Left lung (tissue), 10 donors: ENCODE data around the gene RASL10B. TPM values are rescaled to one million over a fixed set of nuclear protein-coding genes. Genes with fewer than 3 reads are reported as not detected.
A peak's percentile ranks its signal among the peaks of the same experiment; 100 is the strongest.

Experiments used
- ATAC-seq: fragments of 200-7000 bp; cut with Tn5 transposase; one replicate; pipeline ENCODE4 v1.9.1; 2020; ENCODE audit warnings: moderate library complexity
- DNase-seq, 4 donors: peaks; one replicate each; pipeline ENCODE4 v3.0.0-alpha.2; 2013 to 2020
- H3K27ac ChIP-seq, 2 donors: fragments of 200-600 bp; sonication (generic) in 1 of 2; one replicate each; pipeline versions ENCODE4 v1.5.0 to v1.8.0; 2020 to 2021
- H3K27me3 ChIP-seq, 2 donors: fragments of 200-600 bp; sonication (generic) in 1 of 2; one replicate each; pipeline versions ENCODE4 v1.5.0 to v1.8.0; 2020 to 2021
- H3K36me3 ChIP-seq, 2 donors: fragments of 200-600 bp; sonication (generic) in 1 of 2; one replicate each; pipeline versions ENCODE4 v1.5.0 to v1.8.0; 2020 to 2021
- H3K4me1 ChIP-seq, 2 donors: fragments of 200-600 bp; one replicate each; pipeline ENCODE4 v1.8.0; 2021
- H3K4me3 ChIP-seq, 2 donors: fragments of 200-600 bp; sonication (generic) in 1 of 2; one replicate each; pipeline versions ENCODE4 v1.5.0 to v1.8.0; 2020 to 2021; ENCODE audit warnings: mild to moderate bottlenecking in 1 of 2
- H3K9me3 ChIP-seq, 2 donors: fragments of 200-600 bp; sonication (generic) in 1 of 2; one replicate each; pipeline versions ENCODE4 v1.5.0 to v1.8.0; 2020 to 2021
- intact Hi-C, 2 donors: fragments of 100-400 bp; cut with DNase I; formaldehyde crosslinking; loops; one replicate each; pipeline versions ENCODE4 v1.11.2 to v1.14.2; 2022
- polyA plus RNA-seq, 6 donors: library from polyadenylated mRNA; unstranded; fragments of 120-200 nt; gene quantifications; one replicate each; pipeline ENCODE4 v1.2.1, GENCODE V29; 2013; ENCODE audit not compliant: insufficient read length in 6 of 6
- total RNA-seq, 2 donors: library from RNA; stranded (reverse); fragmentation: NEBNext Ultra II Directional; extraction: Animal tissue kit (Norgen Biotek cat#: 25700); gene quantifications; one replicate each; pipeline ENCODE4 v1.2.1, GENCODE V29; 2021
- TF ChIP-seq, protein P1 (sequence below), 2 donors: fragments of 200-600 bp; sonication (generic) in 1 of 2; IDR thresholded peaks; one replicate each; pipeline versions ENCODE4 v1.5.0 to v1.8.0; 2021; ENCODE audit warnings: antibody characterized with exemption in 2 of 2
- donor health status: DM: no; HTN: yes; CAD: no.
- donor health status: DM: no; HTN: no; CAD: no.

RASL10B gene
- total and polyA plus RNA-seq, 8 donors, result 0.52 to 3.4 (median 3.0) TPM

DNA sequence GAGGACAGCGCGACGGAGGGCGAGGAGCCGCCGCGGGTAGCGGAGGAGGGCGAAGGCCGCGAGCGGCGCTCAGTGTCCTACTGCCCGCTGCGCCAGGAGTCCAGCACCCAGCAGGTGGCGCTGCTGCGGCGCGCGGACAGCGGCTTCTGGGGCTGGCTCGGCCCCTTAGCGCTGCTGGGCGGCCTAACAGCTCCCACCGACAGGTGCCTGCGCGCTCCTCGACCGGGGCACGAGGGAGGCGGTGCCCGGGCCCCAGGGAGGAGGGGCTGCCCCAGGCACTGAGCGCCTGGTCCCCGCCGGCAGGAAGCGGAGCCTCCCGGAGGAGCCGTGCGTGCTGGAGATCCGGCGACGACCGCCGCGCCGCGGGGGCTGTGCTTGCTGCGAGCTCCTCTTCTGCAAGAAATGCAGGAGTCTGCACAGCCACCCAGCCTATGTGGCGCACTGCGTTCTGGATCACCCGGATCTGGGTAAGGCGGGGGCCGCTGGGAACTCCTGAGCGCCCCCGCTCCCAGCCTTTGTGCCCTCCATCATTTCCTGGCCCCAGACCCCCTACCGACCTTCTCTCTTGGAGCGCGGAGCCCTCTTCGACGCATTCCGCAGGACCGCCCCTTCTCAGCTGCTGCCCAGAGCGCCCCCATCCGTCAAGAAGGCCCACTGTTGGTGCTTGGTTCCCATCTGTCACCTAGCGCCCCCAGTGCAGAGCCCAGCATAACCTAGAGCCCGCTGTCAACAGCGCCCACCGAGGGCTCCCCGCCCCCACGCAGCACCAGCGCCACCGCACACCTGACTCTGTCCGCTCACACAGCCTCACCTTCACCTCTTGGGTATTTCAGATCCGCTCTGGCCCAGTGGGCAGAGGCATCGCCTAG is 32.9 kb downstream of the RASL10B start:
- H3K36me3 ChIP-seq, result no peaks in the 10 kb centered on the region
- no peak overlapping the region for H3K27ac ChIP-seq
- peaks cover 0 to 14% of the 10 kb centered on the region in 2 donors for H3K27me3 ChIP-seq
- no peaks in the 10 kb centered on the region for H3K9me3 ChIP-seq
- TF ChIP-seq, protein P1, sequence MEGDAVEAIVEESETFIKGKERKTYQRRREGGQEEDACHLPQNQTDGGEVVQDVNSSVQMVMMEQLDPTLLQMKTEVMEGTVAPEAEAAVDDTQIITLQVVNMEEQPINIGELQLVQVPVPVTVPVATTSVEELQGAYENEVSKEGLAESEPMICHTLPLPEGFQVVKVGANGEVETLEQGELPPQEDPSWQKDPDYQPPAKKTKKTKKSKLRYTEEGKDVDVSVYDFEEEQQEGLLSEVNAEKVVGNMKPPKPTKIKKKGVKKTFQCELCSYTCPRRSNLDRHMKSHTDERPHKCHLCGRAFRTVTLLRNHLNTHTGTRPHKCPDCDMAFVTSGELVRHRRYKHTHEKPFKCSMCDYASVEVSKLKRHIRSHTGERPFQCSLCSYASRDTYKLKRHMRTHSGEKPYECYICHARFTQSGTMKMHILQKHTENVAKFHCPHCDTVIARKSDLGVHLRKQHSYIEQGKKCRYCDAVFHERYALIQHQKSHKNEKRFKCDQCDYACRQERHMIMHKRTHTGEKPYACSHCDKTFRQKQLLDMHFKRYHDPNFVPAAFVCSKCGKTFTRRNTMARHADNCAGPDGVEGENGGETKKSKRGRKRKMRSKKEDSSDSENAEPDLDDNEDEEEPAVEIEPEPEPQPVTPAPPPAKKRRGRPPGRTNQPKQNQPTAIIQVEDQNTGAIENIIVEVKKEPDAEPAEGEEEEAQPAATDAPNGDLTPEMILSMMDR (IDR thresholded peaks at IDR 0.05), result peak; percentile 88 to 97
- intact Hi-C loops, result loop anchor here in 1 of 2 donors (2.0 kb wide), 1 partner anchor 40 kb away; no protein-coding TSS in a partner anchor
- ATAC-seq (peak; percentile 96), DNase-seq (peak; percentile 81 to 98 (median 89))
- peaks cover 5 to 17% of the 10 kb centered on the region in 2 donors for H3K4me1 ChIP-seq
- H3K4me3 ChIP-seq, result peak overlapping the region; percentile 44 to 45

DNA sequence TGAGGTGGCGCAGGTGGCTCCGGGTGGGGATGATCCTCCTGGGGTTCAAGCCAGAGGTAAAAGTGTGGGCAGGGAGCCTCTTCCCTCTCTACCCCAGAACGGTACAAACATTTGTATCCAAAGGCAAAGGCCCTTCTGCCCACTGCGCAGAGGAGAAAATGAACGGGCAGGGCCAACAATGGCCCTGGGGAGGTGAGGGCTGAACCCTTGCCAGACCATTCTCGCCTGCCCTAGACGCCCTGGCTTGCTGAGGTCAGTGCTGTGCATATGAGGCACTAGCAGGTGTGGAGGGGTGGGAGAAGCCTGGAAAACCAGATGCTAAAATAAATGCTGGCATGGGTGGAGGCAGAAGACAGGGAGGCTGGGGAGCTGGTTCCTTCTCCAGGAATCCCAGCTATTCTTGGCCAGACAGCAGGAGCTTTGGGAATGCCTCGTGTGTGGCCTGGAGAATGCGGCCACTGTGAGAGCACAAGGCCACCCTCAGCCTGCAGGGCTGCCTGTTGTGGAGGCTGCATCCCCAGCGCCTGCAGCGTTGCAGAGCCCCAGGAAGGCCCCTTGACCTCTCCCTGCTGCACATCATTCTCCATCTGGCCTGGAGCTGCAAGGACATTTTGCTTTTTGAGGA is 33.8 kb downstream of the RASL10B start:
- Histone ChIP-seq H3K4me1 (peaks cover 5 to 17% of the 10 kb centered on the region in 2 donors), H3K27me3 (peaks cover 0 to 14% of the 10 kb centered on the region in 2 donors), H3K27ac (no peak overlapping the region), H3K4me3 (no peak overlapping the region), H3K9me3 (no peaks in the 10 kb centered on the region), H3K36me3 (no peaks in the 10 kb centered on the region)
- ATAC-seq, result no peak
- intact Hi-C loops, result loop anchor here in 1 of 2 donors (2.0 kb wide), 1 partner anchor 40 kb away; no protein-coding TSS in a partner anchor
- TF ChIP-seq, protein P1 (IDR thresholded peaks at IDR 0.05), result no peak
- DNase-seq, result peak in 1 of 4 donors; percentile 29

DNA sequence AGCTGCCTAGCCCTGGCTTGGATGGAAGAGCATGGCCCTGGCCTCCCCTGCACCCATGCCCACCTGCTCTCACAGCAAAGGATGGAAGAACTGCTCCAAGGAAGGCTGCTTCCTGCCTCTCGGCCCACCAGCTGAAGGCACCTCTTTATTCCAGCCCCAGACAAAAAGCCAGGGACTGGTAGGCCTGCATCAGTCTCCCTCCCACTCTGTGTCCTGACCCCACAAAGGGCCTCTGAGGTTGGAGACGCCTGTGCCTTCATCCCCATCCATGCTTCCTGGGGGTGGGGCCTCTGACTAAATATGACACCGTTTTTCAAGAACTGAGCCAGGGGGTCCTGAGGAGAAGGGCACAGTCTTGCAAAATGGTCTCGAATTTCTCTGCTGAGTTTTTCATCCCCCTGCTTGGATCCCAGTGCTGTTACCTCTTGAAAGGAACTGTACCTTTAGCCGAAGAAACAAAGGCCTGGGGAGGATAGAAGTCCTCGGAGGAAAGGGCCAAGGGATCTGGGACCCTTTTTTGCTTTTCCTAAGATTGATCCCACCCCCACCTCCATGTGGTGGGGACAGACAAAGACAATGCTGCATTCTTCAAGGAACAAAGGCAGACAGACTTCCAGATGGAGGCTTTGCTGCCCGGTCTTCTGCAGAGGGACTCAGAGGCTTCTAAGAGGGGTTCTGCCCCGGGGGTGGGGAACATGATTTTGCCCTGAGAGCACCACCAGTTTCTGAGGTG is 34.5 kb downstream of the RASL10B start:
- intact Hi-C loops, result loop anchor here in 1 of 2 donors (2.0 kb wide), 1 partner anchor 39 kb away; no protein-coding TSS in a partner anchor
- TF ChIP-seq, protein P1 (IDR thresholded peaks at IDR 0.05), result no peak
- Histone ChIP-seq H3K9me3 (no peaks in the 10 kb centered on the region), H3K36me3 (no peaks in the 10 kb centered on the region), H3K4me3 (no peak overlapping the region), H3K27me3 (peaks cover 0 to 14% of the 10 kb centered on the region in 2 donors), H3K27ac (no peak overlapping the region), H3K4me1 (peaks cover 5 to 17% of the 10 kb centered on the region in 2 donors)
- ATAC-seq, result no peak
- no peak for DNase-seq

DNA sequence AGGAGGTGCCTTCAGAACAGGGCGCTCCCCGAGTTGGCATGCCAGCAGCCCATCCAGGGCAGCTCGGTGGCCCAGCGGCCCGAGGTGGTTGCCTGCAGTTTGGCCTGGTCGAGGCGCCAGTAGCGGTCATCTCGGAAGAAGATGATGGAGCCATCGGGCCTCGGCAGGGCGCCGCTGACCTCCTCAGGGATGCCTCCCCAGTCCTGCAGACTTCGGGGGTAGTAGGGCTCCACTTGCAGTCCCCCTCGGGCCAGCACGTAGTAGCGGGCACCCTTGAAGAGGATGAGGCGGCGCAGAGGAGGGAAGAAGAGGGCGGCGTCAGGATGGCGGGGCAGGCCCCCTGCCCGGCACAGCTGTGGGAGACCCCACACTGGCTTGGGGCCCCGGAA is 35.0 kb downstream of the RASL10B start:
- Histone ChIP-seq H3K4me3 (no peak overlapping the region), H3K27me3 (peaks cover 0 to 14% of the 10 kb centered on the region in 2 donors), H3K9me3 (no peaks in the 10 kb centered on the region), H3K4me1 (peaks cover 5 to 17% of the 10 kb centered on the region in 2 donors), H3K36me3 (no peaks in the 10 kb centered on the region), H3K27ac (no peak overlapping the region)
- peak in 1 of 4 donors; percentile 81 for DNase-seq
- intact Hi-C loops, result no loop called here
- no peak for ATAC-seq
- TF ChIP-seq, protein P1 (IDR thresholded peaks at IDR 0.05), result no peak
